DOHH2 (cell line): ENCODE results near the gene HOXB7.

Experiments used
- H3F3A ChIP-seq: fragments of 200-600 bp; sonication (generic), shearing (Covaris generic); 2 replicates; pipeline ENCODE4 v1.6.0; 2016; ENCODE audit warnings: antibody characterized with exemption, mild to moderate bottlenecking; ENCODE audit not compliant: control insufficient read depth, insufficient read depth
- H3K27ac ChIP-seq: fragments of 200-600 bp; sonication (generic); 2 replicates; pipeline ENCODE4 v1.5.1; 2014; ENCODE audit warnings: low read depth, mild to moderate bottlenecking, low read length, moderate library complexity
- H3K27me3 ChIP-seq: fragments of 200-600 bp; sonication (generic); 2 replicates; pipeline ENCODE4 v1.6.1; 2014; ENCODE audit warnings: mild to moderate bottlenecking, low read length, mixed read lengths; ENCODE audit not compliant: control insufficient read depth
- H3K36me3 ChIP-seq: fragments of 200-600 bp; sonication (generic); 2 replicates; pipeline ENCODE4 v1.6.1; 2014; ENCODE audit warnings: mild to moderate bottlenecking, low read length, moderate library complexity, mixed read lengths; ENCODE audit not compliant: control insufficient read depth
- H3K4me1 ChIP-seq: fragments of 200-600 bp; sonication (generic); 2 replicates; pipeline ENCODE4 v1.6.1; 2014; ENCODE audit warnings: mild to moderate bottlenecking, low read length, mixed read lengths; ENCODE audit not compliant: control insufficient read depth
- H3K4me2 ChIP-seq: fragments of 200-600 bp; sonication (generic); 2 replicates; pipeline ENCODE4 v1.6.0; 2014; ENCODE audit warnings: mild to moderate bottlenecking, low read length, moderate library complexity
- H3K4me3 ChIP-seq: fragments of 200-600 bp; sonication (generic); 2 replicates; pipeline ENCODE4 v1.5.1; 2014; ENCODE audit warnings: mild to moderate bottlenecking, low read length, mixed read lengths
- H3K79me2 ChIP-seq: fragments of 200-600 bp; sonication (generic); 2 replicates; pipeline ENCODE4 v1.6.1; 2014; ENCODE audit warnings: mild to moderate bottlenecking, low read length, mixed read lengths; ENCODE audit not compliant: control insufficient read depth
- H3K9me2 ChIP-seq: fragments of 200-600 bp; sonication (generic); replicated peaks from 2 replicates; pipeline ENCODE4 v1.6.1; 2014; ENCODE audit warnings: mild to moderate bottlenecking, low read length, mixed read lengths; ENCODE audit not compliant: control insufficient read depth
- H3K9me3 ChIP-seq: fragments of 200-600 bp; sonication (generic); 2 replicates; pipeline ENCODE4 v1.6.1; 2014; ENCODE audit warnings: antibody characterized with exemption, low read length, mixed read lengths; ENCODE audit not compliant: control insufficient read depth, insufficient read depth
- H4K20me1 ChIP-seq: fragments of 200-600 bp; sonication (generic); 2 replicates; pipeline ENCODE4 v1.6.0; 2014; ENCODE audit warnings: low read depth, mild to moderate bottlenecking, antibody characterized with exemption, low read length, moderate library complexity; ENCODE audit not compliant: control insufficient read depth, insufficient read depth
- EZH2phosphoT487 ChIP-seq: fragments of 200-600 bp; sonication (generic); IDR thresholded peaks from 2 replicates; pipeline ENCODE4 v1.6.1; 2017; ENCODE audit warnings: borderline replicate concordance, mild to moderate bottlenecking, antibody characterized with exemption, low read length, moderate library complexity, mixed read lengths
- TF ChIP-seq, protein P1 (sequence below): fragments of 200-600 bp; sonication (generic); IDR thresholded peaks from one replicate; pipeline ENCODE4 v1.5.1; 2014; ENCODE audit warnings: antibody characterized with exemption, mild to moderate bottlenecking, low read depth, low read length; ENCODE audit not compliant: poor library complexity, severe bottlenecking

The HOXB7 gene

DNA sequence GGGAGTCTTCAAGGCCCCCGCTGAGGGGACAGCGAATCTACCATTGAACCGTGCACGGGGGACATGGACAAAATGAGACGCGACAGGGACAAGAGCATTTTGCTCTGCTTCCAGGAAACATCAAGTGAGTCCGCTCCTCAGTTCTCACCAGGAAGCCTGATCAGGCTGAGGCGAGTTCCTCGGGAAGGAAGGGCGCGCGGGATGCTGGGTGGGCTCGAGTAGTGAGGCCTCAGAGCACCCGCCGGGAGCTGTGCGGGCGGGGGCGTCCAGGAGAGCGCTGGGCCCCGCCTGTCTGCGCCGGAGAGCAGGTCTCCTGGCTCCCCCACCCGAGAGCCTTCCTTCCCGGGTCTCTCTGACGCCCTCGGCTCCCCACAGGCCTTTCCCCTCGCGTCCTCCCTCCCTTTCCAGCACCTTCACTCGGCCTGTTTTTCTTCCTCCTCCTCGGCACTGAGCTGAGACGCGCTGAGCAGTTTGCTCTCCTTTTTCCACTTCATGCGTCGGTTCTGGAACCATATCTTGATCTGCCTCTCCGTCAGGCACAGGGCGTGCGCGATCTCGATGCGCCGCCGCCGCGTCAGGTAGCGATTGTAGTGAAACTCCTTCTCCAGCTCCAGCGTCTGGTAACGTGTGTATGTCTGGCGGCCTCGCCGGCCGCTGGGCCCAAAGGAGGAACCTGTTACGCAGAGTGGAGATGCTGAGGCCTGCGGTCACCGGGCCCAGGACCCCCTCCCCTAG is 14.7 kb downstream of the HOXB7 start:
- no peaks in the 10 kb centered on the region for H3K79me2 ChIP-seq
- no peak overlapping the region for H3K27ac ChIP-seq
- H4K20me1 ChIP-seq, result peaks cover 3% of the 10 kb centered on the region; the same call in 1 of the 2 replicates
- H3K4me3 ChIP-seq, result no peak overlapping the region
- no peaks in the 10 kb centered on the region for H3K36me3 ChIP-seq
- TF ChIP-seq EZH2phosphoT487, result 0 out of 2 replicates have a peak, but pooled peaks have one; percentile 73
- TF ChIP-seq, protein P1, sequence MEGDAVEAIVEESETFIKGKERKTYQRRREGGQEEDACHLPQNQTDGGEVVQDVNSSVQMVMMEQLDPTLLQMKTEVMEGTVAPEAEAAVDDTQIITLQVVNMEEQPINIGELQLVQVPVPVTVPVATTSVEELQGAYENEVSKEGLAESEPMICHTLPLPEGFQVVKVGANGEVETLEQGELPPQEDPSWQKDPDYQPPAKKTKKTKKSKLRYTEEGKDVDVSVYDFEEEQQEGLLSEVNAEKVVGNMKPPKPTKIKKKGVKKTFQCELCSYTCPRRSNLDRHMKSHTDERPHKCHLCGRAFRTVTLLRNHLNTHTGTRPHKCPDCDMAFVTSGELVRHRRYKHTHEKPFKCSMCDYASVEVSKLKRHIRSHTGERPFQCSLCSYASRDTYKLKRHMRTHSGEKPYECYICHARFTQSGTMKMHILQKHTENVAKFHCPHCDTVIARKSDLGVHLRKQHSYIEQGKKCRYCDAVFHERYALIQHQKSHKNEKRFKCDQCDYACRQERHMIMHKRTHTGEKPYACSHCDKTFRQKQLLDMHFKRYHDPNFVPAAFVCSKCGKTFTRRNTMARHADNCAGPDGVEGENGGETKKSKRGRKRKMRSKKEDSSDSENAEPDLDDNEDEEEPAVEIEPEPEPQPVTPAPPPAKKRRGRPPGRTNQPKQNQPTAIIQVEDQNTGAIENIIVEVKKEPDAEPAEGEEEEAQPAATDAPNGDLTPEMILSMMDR, result no peak
- no peak overlapping the region for H3K4me2 ChIP-seq
- no peaks in the 10 kb centered on the region for H3K9me3 ChIP-seq
- H3K4me1 ChIP-seq, result peaks cover 4% of the 10 kb centered on the region; the same call in 1 of the 2 replicates
- H3K27me3 ChIP-seq, result peaks cover 75% of the 10 kb centered on the region
- H3K9me2 ChIP-seq, result no peaks in the 10 kb centered on the region
- H3F3A ChIP-seq, result no peaks in the 10 kb centered on the region

- H4K20me1 ChIP-seq, result peaks cover 3% of the 10 kb centered on the region; the same call in 1 of the 2 replicates
Measured at GRCh38 chr17:48595278-48595999, 15.4 kb downstream of the HOXB7 start.

DNA sequence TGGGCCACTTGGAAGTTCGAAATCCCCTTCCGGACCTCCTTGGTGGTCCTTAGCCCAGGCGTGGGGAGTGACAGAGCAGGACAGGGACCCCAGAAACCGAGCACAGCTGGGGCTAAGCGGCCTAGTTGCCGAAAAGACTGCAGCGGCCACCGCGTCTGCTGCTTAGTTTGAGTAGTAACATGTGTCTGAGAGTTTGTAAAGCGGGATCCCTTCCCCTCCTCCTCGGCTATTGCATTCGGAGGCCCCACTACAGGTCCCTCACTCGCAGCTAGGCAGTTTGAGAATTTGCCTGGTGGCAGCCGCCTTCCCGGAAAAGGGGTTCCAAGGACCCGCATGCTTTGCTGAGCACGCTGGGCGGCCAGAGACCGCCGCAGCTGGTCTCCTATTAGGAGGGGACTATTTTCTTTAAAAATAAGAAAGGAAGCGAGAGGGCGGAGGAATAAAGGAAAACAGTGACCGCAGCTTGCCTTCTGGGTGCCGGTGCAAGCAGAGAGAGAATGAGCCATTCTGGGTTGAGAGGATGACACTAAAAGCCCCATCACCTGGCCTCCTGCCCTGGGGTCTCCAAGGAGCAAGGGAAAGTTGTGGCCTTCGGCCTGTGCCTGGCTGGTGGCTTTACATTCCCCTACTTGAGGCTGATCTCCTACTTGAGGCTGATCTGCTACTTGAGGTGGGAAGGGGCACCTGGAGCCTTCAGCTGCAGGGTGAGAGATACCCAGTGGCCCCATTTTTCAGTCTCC is 16.1 kb downstream of the HOXB7 start:
- Histone ChIP-seq H3K9me3 (no peaks in the 10 kb centered on the region), H3F3A (no peaks in the 10 kb centered on the region), H3K27me3 (peaks cover 73% of the 10 kb centered on the region), H3K79me2 (no peaks in the 10 kb centered on the region), H4K20me1 (peaks cover 3% of the 10 kb centered on the region; the same call in 1 of the 2 replicates), H3K4me1 (peaks cover 4% of the 10 kb centered on the region; the same call in 1 of the 2 replicates), H3K36me3 (no peaks in the 10 kb centered on the region), H3K4me3 (no peak overlapping the region), H3K27ac (no peak overlapping the region), H3K4me2 (no peak overlapping the region), H3K9me2 (no peaks in the 10 kb centered on the region)
- TF ChIP-seq, protein P1, result no peak
- TF ChIP-seq EZH2phosphoT487, result no peak

More at GRCh38 chr17:48595278-48595999, 15.4 kb downstream of the HOXB7 start:
- Histone ChIP-seq H3F3A (no peaks in the 10 kb centered on the region), H3K4me2 (no peak overlapping the region), H3K9me3 (no peaks in the 10 kb centered on the region), H3K27ac (no peak overlapping the region), H3K4me3 (no peak overlapping the region), H3K4me1 (peaks cover 4% of the 10 kb centered on the region; the same call in 1 of the 2 replicates), H3K9me2 (no peaks in the 10 kb centered on the region), H3K79me2 (no peaks in the 10 kb centered on the region), H3K36me3 (no peaks in the 10 kb centered on the region), H3K27me3 (peaks cover 73% of the 10 kb centered on the region)
- no peak for TF ChIP-seq EZH2phosphoT487
- TF ChIP-seq, protein P1, result no peak
